ENCODE measurements around the gene CKS2. TPM values are rescaled to one million over a fixed set of nuclear protein-coding genes. Genes with fewer than 3 reads are reported as not detected.
"Not testable (repeated sequence)": the region's sequence is repeated elsewhere in the genome, so short reads cannot be mapped to it uniquely, and the experiment has no call there.

Gene CKS2
- total RNA-seq, 2 donors from 2014 or later: 11.9 to 18.1 TPM

DNA sequence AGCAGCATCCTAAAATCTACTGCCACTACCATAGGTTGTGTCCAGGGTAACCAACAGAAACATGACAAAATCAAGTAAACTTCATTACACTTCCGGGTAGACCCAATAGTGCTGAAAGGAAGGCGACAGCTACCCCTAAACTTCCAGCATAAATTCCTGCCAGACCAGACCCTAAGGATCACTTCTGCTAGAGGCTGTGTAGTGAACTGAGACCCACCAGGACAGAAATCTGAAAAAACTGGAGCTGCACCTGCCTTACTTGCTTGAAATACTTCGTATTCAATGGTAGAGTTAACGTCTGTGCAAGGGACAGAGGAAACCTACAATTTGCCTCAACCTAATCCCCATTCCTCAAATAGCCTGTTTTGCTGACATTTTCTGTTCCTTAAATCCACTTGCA lies 6.3 kb downstream of the CKS2 start:
- H3K27ac Mint-ChIP-seq: peak overlapping the region; percentile 96
- H3K4me1 Mint-ChIP-seq: peaks cover 25% of the 10 kb centered on the region
- H3K27me3 Mint-ChIP-seq: no peaks in the 10 kb centered on the region
- no peaks in the 10 kb centered on the region for H3K36me3 Mint-ChIP-seq (ENCODE audit: low read depth)
- peak overlapping the region; percentile 88 for H3K4me3 Mint-ChIP-seq
- H3K9me3 ChIP-seq (ENCODE audit: control insufficient read depth, low read length, poor library complexity, severe bottlenecking): no peaks in the 10 kb centered on the region
- DNase-seq: no peak
- ATAC-seq: no peak

DNA sequence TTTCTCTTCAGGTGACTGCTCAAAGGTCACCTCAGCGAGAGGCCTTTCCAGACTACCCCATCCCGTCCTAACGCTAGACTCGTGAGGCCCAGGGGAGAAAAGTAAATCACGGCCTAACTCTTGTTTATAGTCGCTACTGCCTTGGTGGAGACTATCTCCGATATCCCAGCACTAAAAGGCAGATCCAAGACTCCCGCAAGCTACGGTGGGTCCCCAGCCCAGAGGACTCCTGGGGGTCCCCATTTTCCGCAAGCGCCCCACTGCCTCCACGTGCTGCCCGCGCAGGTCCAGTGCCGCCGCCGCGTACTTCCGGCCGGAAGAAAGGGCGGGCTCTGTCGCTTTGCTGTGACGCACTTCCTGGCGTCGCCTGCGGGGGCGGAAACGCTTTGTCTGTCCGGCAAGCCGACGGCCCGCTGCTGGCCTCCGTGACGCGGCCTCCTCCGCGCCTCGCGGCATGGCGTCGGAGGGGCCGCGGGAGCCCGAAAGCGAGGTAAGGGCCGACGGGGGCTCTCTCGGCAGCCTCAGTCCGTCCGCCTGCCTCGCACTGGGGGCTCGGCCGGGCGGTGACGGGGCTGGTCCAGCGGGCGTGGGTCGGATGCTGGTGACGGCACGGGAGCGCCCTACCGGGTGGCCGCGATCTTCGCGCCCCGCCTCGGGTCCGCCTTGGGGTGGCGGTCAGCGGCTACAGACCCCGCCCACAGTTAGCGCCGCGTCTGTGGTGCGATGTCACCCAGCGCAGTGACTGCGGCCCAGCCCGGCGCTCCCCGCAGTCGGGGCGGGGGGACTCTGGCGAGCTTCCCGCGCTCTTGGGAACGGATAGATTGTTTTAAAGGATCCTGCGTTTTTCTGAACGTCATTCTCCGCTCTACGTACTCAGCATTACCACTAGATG lies 7.4 kb downstream of the CKS2 start, which contains the start of gene SECISBP2:
Gene SECISBP2 (plus strand): TSS at position 378 of the 892 bp plus-strand sequence. CDS start 77 bp downstream, at position 455.
- Mint-ChIP-seq H3K27me3 (no peaks in the 10 kb centered on the region), H3K4me1 (peaks cover 33% of the 10 kb centered on the region), H3K27ac (peak within 1 kb of the TSS; percentile 96), H3K4me3 (peak within 1 kb of the TSS; percentile 88), H3K36me3 (ENCODE audit: low read depth) (peaks cover 7% of the 10 kb centered on the region)
- no peaks in the 10 kb centered on the region for H3K9me3 ChIP-seq (ENCODE audit: control insufficient read depth, low read length, poor library complexity, severe bottlenecking)
- DNase-seq (peak; percentile 87 to 88 (median 88)), ATAC-seq (peak; percentile 91)

DNA sequence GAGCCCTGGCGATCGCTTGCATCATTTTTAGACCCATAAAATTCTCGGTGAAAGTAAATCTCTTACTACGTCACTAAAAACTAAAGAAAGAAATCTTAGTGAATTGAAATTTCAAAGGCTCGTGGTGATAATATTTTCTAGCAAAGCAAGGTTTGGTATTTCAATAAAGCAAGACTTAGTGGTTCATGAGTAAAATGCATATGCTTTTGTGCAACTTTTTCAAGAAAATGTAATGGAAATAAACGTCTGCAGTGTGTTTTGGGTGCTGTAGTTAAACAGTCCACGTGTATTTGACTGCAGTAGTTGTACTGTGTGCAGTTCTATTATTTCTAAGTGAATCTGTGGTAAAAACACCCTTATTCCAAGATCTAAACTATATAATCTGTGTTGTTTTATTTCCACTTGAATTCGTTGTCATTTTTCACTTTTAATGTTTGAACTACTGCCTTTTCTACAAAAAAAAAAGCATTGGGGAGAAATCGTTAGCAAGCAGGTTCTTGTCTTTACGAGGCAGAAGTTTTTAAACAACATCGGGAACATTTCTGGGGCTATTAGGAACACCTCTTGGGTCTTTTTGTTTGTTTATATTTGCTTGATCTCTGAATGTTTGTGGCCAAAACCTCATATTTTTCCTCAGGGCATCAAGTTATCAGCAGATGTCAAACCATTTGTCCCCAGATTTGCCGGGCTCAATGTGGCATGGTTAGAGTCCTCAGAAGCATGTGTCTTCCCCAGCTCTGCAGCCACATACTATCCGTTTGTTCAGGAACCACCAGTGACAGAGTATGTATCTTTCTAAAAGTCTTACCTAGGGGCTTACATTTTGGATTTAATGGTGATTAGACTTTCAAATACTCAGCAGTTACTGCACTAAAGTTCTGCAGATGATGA lies 8.3 kb downstream of the CKS2 start:
- Mint-ChIP-seq H3K36me3 (ENCODE audit: low read depth) (peaks cover 8% of the 10 kb centered on the region), H3K27ac (peak overlapping the region; percentile 96), H3K4me1 (peaks cover 35% of the 10 kb centered on the region), H3K27me3 (no peaks in the 10 kb centered on the region), H3K4me3 (peak overlapping the region; percentile 88)
- no peaks in the 10 kb centered on the region for H3K9me3 ChIP-seq (ENCODE audit: control insufficient read depth, low read length, poor library complexity, severe bottlenecking)
- ATAC-seq (no peak), DNase-seq (no peak)

DNA sequence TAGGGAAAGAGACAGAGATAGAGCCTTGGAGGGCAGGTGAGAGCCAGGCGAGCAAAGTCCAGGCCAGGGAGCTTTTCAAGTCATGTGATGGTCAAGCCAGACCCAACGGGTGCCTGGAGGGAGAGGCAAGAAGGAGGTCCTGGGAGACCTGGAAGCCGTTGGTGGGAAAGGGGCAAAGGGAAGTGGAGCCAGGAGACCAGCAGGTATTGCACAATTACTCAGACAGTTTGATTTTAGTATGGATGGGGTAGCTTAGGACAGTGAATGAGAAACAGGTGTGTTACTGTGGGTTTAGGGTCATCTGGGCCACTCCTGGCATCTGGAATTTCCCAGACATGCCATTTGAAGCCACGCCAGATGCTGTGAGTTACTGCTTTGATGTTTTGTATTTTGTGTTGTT lies 12.4 kb downstream of the CKS2 start:
- Mint-ChIP-seq H3K36me3 (ENCODE audit: low read depth) (peaks cover 8% of the 10 kb centered on the region), H3K4me1 (peaks cover 31% of the 10 kb centered on the region), H3K27me3 (no peaks in the 10 kb centered on the region), H3K4me3 (peak overlapping the region; percentile 49), H3K27ac (peak overlapping the region; percentile 86)
- ATAC-seq (no peak), DNase-seq (no peak)
- H3K9me3 ChIP-seq (ENCODE audit: control insufficient read depth, low read length, poor library complexity, severe bottlenecking): no peaks in the 10 kb centered on the region

DNA sequence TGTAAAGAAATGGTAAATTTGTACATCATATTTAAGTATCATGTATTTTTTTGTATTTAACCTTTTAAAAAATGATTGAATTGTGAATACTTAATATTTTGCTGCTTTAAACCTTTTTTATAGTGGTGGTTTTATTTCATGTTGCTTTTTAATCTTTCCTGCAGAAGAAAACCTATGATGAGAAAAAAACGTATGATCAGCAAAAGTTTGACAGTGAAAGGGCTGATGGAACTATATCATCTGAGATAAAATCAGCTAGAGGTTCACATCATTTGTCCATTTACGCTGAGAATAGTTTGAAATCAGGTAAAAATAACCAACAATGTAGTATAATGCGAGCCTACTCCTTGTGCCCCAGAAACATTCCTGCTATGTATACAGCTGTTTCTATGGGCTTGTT lies 14.7 kb downstream of the CKS2 start:
- H3K4me3 Mint-ChIP-seq: no peak overlapping the region
- no peak overlapping the region for H3K27ac Mint-ChIP-seq
- DNase-seq (no peak), ATAC-seq (no peak)
- no peaks in the 10 kb centered on the region for H3K9me3 ChIP-seq (ENCODE audit: control insufficient read depth, low read length, poor library complexity, severe bottlenecking)
- H3K27me3 Mint-ChIP-seq: no peaks in the 10 kb centered on the region
- peaks cover 10% of the 10 kb centered on the region for H3K36me3 Mint-ChIP-seq (ENCODE audit: low read depth)
- H3K4me1 Mint-ChIP-seq: peaks cover 23% of the 10 kb centered on the region

DNA sequence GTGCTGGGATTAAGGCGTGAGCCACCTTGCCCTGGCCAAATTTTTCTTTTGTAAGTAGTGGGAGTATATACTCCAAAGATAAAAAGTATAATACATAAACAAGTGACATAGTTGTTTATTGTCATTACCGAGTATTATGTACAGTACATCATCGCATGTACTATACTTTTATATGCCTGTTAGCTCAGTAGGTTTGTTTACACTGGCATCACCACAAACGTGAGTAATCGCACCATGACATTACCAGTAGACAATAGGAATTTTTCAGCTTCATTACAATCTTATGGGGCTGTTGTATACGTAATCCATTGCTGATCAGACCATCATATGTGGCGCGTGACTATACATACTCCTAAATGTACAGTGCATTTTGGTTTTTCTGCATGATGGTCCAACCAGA lies 17.1 kb downstream of the CKS2 start:
- H3K9me3 ChIP-seq (ENCODE audit: control insufficient read depth, low read length, poor library complexity, severe bottlenecking): no peaks in the 10 kb centered on the region
- H3K36me3 Mint-ChIP-seq (ENCODE audit: low read depth): peaks cover 6% of the 10 kb centered on the region
- no peak for DNase-seq
- no peak overlapping the region for H3K27ac Mint-ChIP-seq
- H3K4me3 Mint-ChIP-seq: no peak overlapping the region
- H3K27me3 Mint-ChIP-seq: no peaks in the 10 kb centered on the region
- no peak for ATAC-seq
- peaks cover 11% of the 10 kb centered on the region for H3K4me1 Mint-ChIP-seq

DNA sequence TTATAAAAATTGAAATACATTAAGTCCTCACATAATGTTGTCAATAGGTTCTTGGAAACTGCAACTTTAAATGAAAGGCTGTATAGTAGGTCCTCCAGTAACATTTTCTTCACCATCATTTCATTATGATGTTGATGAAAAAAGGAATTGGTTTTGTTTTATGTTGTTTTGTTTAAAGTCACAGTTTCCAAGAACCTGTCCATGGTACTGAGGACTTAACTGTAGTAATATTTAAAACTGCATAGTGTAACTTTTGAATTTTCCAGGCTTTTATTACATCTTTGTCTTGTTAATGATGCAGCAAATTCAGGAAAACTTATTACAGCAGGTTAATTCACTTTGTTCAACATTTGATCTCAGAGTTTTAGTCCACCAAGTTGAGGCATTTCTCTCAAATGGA lies 18.9 kb downstream of the CKS2 start:
- peaks cover 5% of the 10 kb centered on the region for H3K4me1 Mint-ChIP-seq
- H3K27ac Mint-ChIP-seq: no peak overlapping the region
- no peaks in the 10 kb centered on the region for H3K27me3 Mint-ChIP-seq
- peaks cover 5% of the 10 kb centered on the region for H3K36me3 Mint-ChIP-seq (ENCODE audit: low read depth)
- no peak overlapping the region for H3K4me3 Mint-ChIP-seq
- ATAC-seq (no peak), DNase-seq (no peak)
- no peaks in the 10 kb centered on the region for H3K9me3 ChIP-seq (ENCODE audit: control insufficient read depth, low read length, poor library complexity, severe bottlenecking)

DNA sequence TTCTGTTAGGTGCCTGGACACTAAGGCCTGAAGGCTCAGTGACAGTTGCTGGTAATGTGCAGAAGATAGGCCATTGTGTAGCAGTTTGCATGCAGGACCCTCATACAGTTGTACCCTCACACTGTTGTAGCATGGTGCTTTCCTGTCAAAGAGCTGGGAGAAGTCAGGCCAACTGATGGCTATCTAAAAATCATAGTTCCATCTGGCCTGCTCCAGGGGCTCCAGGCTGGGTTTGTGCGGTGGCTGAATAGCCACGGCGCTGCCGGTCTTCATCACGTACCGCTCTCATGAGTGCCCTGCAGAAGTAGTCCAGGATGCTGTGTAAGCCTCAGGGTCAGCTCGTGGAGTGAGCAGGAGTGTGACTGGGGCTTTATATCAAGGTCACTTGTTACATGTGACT lies 19.5 kb downstream of the CKS2 start:
- ATAC-seq: no peak
- H3K27ac Mint-ChIP-seq: peak overlapping the region; percentile 4

DNA sequence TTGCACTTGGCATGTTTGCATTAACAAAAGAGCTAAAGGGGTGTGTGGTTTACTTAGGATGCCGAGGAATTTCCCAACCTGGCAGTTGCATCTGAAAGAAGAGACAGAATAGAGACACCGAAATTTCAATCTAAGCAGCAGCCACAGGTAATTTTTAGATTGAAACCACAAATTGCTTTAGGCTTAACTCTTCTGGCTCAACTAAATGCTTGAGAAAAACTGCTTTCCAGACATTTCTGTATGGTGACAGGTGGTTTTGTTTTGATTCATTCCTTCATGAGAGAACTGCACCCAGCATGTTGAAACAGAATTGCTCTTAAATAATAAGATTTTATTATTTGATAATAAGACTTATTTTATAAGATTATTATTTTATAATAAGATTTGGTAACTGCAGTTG lies 28.8 kb downstream of the CKS2 start:
- peak; percentile 38 for ATAC-seq
- peaks cover 19% of the 10 kb centered on the region for H3K4me1 Mint-ChIP-seq
- no peaks in the 10 kb centered on the region for H3K9me3 ChIP-seq (ENCODE audit: control insufficient read depth, low read length, poor library complexity, severe bottlenecking)
- H3K36me3 Mint-ChIP-seq (ENCODE audit: low read depth): peaks cover 21% of the 10 kb centered on the region
- DNase-seq: no peak
- no peaks in the 10 kb centered on the region for H3K27me3 Mint-ChIP-seq
- H3K27ac Mint-ChIP-seq: peak overlapping the region; percentile 47
- no peak overlapping the region for H3K4me3 Mint-ChIP-seq

More for the DNA sequence above, 19.5 kb downstream of the CKS2 start:
- peaks cover 5% of the 10 kb centered on the region for H3K36me3 Mint-ChIP-seq (ENCODE audit: low read depth)
- no peaks in the 10 kb centered on the region for H3K9me3 ChIP-seq (ENCODE audit: control insufficient read depth, low read length, poor library complexity, severe bottlenecking)
- H3K4me3 Mint-ChIP-seq: no peak overlapping the region
- no peaks in the 10 kb centered on the region for H3K27me3 Mint-ChIP-seq
- peaks cover 5% of the 10 kb centered on the region for H3K4me1 Mint-ChIP-seq
- DNase-seq: no peak

DNA sequence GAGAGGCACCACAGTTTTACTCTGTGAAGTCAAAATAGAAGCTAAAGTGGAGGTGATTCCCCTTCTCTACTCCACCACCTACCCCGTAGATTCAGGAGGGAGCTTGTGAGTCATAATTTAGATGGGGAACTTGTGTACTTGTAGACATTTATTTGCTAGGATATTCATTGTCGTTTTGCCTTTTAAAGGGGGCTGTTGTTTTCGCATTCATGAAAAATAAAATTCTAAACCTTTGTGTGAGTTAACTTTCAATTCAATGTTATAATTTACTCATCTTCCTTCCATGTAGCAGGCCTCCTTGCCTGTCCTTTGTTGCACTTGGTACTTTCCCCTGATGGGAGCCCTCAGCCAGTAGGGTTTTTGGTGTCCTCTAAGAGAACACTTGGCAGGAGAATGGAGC lies 29.3 kb downstream of the CKS2 start:
- peak overlapping the region; percentile 47 for H3K27ac Mint-ChIP-seq
- no peaks in the 10 kb centered on the region for H3K27me3 Mint-ChIP-seq
- H3K4me3 Mint-ChIP-seq: no peak overlapping the region
- H3K9me3 ChIP-seq (ENCODE audit: control insufficient read depth, low read length, poor library complexity, severe bottlenecking): no peaks in the 10 kb centered on the region
- ATAC-seq: peak; percentile 62
- H3K4me1 Mint-ChIP-seq: peaks cover 19% of the 10 kb centered on the region
- H3K36me3 Mint-ChIP-seq (ENCODE audit: low read depth): peaks cover 22% of the 10 kb centered on the region
- no peak for DNase-seq

DNA sequence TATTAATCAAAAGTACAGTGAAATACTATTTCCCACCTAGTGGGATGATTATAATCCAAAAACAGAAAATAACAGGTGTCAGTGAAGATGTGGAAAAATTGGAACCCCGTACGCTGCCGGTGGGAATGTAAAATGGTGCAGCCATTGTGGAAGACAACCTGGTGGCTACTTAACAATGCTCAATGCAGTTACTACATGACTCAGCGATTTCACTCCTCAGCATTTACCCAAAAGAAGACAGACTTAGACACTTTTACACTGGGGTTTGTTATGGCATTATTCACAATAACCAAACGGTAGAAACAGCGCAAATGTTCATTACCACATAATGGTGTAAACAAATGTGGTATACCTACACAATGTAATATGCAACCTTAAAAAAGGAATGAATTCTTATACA lies 31.2 kb downstream of the CKS2 start:
- no peak overlapping the region for H3K27ac Mint-ChIP-seq

DNA sequence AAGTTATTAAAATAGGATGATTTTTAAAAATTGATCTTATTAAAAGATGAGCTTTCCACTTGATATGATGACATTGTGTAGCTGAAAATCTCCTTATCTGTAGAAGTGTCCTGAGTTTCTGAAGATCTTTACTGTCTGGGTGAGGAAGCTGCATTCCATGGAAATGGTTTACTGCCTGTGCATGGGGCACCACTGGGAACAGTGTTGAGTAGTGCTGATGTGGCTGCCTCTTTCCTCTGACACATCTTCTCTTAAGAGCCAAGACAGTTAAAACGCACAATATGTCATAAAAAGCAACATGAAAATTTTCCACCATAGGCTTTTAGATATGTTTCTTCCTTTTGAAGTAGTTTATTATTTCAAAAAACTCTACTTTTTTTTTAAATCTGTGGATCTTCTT lies 32.0 kb downstream of the CKS2 start:
- no peak for ATAC-seq
- H3K4me1 Mint-ChIP-seq: peaks cover 21% of the 10 kb centered on the region
- H3K4me3 Mint-ChIP-seq: no peak overlapping the region
- no peaks in the 10 kb centered on the region for H3K27me3 Mint-ChIP-seq
- peak overlapping the region; percentile 16 for H3K27ac Mint-ChIP-seq
- H3K36me3 Mint-ChIP-seq (ENCODE audit: low read depth): peaks cover 24% of the 10 kb centered on the region
- no peaks in the 10 kb centered on the region for H3K9me3 ChIP-seq (ENCODE audit: control insufficient read depth, low read length, poor library complexity, severe bottlenecking)
- DNase-seq: no peak

More for the DNA sequence above, 31.2 kb downstream of the CKS2 start:
- Mint-ChIP-seq H3K4me1 (peaks cover 23% of the 10 kb centered on the region), H3K36me3 (ENCODE audit: low read depth) (peaks cover 24% of the 10 kb centered on the region), H3K4me3 (no peak overlapping the region), H3K27me3 (no peaks in the 10 kb centered on the region)
- DNase-seq: no peak
- no peak for ATAC-seq
- no peaks in the 10 kb centered on the region for H3K9me3 ChIP-seq (ENCODE audit: control insufficient read depth, low read length, poor library complexity, severe bottlenecking)

DNA sequence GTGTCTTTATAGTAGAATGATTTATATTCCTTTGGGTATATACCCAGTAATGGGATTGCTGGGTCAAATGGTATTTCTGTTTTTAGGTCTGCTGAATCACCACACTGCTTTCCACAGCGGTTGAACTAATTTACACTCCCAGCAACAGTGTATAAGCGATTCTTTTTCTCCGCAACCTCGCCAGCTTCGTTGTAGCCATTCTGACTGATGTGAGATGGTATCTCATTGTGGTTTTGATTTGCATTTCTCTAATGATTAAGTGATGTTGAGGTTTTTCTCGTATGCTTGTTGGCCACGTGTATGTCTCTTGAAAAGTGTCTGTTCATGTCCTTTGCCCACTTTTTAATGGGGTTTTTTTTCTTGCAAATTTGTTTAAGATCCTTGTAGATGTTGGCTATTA lies 32.8 kb downstream of the CKS2 start:
- H3K9me3 ChIP-seq (ENCODE audit: control insufficient read depth, low read length, poor library complexity, severe bottlenecking); H3K4me3 Mint-ChIP-seq; H3K27me3 Mint-ChIP-seq; DNase-seq: not testable (repeated sequence)
- peak; percentile 46 for ATAC-seq
- peak overlapping the region; percentile 79 for H3K27ac Mint-ChIP-seq
- H3K36me3 Mint-ChIP-seq (ENCODE audit: low read depth): peaks cover 22% of the 10 kb centered on the region
- peaks cover 19% of the 10 kb centered on the region for H3K4me1 Mint-ChIP-seq
